Cardiac septum (tissue), 1 donor: Measurements from ENCODE around the gene TTC21B. TPM values are rescaled to one million over a fixed set of nuclear protein-coding genes. Genes with fewer than 3 reads are reported as not detected.
"Not testable (repeated sequence)": the region's sequence is repeated elsewhere in the genome, so short reads cannot be mapped to it uniquely, and the experiment has no call there.

Experiments
- DNase-seq: peaks from one replicate; pipeline ENCODE4 v3.0.0-alpha.2; 2020; ENCODE audit warnings: low spot score
- intact Hi-C: fragments of 100-400 bp; cut with DNase I; formaldehyde crosslinking; loops from one replicate; pipeline ENCODE4 v1.14.0; 2022
- long read RNA-seq: library from polyadenylated mRNA; unstranded; transcript quantifications from one replicate; pipeline ENCODE4 v2.0.0, GENCODE V29; 2021
- total RNA-seq: library from RNA; stranded (reverse); fragmentation: NEBNext Ultra II Directional; extraction: Animal tissue kit (Norgen Biotek cat#: 25700); gene quantifications from one replicate; pipeline ENCODE4 v1.2.1, GENCODE V29; 2021
- donor health status: DM: no; HTN: no; CAD: no.

The TTC21B gene
- total RNA-seq = 12.5 TPM
- long read RNA-seq, full-length matches to known transcripts = 3 of 9 reads
- long read RNA-seq, partial matches to known transcripts = 4 of 9 reads
- long read RNA-seq, other reads (novel, unspliced or antisense) = 2 of 9 reads

- intact Hi-C loops = loop anchor here (2.0 to 5.0 kb wide), 2 partner anchors 175 to 228 kb away; partner anchors contain the start of gene SCN1A
- peak; percentile 97 for DNase-seq
Measured at GRCh38 chr2:165953655-165954606, at the start of gene TTC21B. TSS of gene TTC21B (minus strand) at chr2:165953776. CDS start at chr2:165953705, 71 bp downstream.

DNA sequence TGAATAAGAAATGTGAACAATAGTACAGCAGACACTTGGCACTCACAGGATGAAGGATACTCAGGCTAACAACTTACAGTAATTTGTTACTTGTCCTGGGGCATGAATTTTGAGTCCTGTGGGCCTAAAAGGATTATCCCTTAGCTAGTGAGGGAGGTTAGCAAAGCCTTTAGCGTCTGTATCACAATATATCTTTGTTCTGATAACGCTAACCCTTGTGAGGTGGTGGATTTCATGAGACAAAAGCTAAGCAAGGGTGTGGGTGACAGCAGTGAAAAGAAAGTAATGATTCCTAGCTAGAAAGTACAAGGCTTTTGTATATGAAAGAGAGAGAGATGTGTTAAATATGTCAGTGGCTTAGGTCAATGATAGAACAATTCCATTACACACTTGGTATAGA, 46.8 kb upstream of the TTC21B start:
- intact Hi-C loops = no loop called here
- no peak for DNase-seq

DNA sequence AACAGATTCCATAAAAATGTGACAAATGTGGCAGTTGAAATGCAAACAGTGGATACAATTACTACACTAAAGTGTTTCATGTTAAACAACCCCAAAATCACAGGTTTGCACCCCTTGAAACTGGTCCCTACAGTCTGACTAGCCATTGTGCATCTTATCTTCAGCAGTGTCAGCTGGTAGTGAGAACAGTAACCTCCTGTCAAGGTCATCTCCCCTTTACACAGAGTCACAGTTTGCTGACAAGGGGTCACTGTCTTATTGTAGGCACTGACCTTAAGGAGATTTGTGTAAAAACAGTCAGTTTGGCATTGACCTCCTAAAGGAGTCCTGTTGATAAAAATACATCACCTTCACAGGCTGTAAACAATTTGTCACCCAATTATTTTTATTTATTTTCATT, 37.3 kb upstream of the TTC21B start:
- no peak for DNase-seq
- intact Hi-C loops = no loop called here

DNA sequence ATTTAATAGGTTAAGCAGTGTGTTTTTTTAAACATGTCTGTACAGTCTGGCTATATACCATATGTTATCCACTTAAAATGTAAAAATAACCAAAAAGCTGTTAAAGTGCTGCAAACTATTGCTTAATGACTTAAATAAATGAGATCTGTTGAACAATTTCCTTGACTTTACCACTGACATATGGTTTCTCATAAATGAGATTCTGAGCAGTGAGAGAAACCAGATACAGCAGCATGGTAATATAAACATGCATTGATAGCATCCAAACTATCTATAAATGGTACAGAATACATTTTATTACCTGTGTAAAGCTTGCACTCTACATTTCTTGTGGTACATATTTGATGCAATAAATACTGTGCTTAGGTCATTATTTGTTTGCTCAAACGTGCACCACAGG, 36.3 kb upstream of the TTC21B start:
- DNase-seq = no peak
- intact Hi-C loops = no loop called here

- intact Hi-C loops = no loop called here
- no peak for DNase-seq
Measured at GRCh38 chr2:165985120-165985519, 31.5 kb upstream of the TTC21B start.

DNA sequence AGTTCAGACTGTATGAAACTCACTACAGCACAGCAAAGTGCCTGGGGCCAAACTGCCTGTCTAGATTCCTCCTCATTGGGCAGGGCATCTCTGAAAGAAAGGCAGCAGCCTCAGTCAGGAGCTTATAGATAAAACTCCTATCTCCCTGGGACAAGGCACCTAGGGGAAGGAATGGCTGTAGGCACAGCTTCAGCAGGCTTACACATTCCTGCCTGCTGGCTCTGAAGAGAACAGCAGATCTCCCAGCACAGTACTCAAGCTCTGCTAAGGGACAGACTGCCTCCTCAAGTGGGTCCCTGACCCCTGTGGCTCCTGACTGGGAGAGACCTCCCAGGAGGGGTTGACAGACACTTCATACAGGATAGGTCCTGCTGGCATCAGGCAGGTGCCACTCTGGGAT, 18.6 kb upstream of the TTC21B start:
- DNase-seq, intact Hi-C loops: not testable (repeated sequence)

GRCh38 chr2:165970663-165971062, 17.1 kb upstream of the TTC21B start:
- intact Hi-C loops = no loop called here
- DNase-seq = no peak

DNA sequence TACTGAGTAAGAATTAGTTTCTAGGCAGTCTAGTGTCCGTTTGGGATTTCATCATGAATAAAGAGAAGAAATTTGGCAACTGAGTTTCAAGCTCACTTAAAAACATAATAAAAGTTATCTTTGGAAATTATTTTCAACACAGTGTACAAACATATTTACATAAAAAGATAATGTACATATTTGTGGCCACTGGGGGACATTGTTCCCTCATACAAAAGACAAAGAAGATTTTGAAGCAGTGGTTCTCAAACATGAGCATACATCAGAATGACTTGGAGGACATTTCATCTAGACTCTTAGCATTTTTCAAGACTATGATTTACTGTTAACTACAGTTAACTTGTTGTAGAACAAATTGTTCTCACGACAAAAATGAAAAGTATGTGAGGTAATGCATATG, 15.7 kb upstream of the TTC21B start:
- DNase-seq = no peak
- intact Hi-C loops = no loop called here

DNA sequence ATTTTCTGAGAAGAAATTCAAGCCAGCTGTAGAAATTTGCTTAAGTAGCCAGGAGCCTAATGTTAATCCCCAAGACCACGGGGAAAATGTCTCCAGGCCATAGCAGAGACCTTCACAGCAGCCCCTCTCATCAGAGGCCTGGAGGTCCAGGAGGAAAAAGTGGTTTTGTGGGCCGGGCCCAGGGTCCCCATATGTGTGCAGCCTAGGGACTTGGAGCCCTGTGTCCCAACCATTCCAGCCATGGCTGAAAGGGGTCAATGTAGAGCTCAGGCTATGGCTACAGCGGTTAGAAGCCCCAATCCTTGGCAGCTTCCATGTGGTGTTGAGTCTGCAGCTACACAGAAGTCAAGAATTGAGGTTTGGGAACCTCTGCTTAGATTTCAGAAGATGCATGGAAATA, 14.2 kb upstream of the TTC21B start:
- DNase-seq = no peak
- intact Hi-C loops = no loop called here

- DNase-seq = no peak
- intact Hi-C loops = no loop called here
Measured at GRCh38 chr2:165961818-165962217, 8.2 kb upstream of the TTC21B start.

- intact Hi-C loops = no loop called here
- no peak for DNase-seq
Measured at GRCh38 chr2:165959371-165959770, 5.8 kb upstream of the TTC21B start.

GRCh38 chr2:165958313-165958960, 4.9 kb upstream of the TTC21B start:
- no peak for DNase-seq
- intact Hi-C loops = no loop called here

DNA sequence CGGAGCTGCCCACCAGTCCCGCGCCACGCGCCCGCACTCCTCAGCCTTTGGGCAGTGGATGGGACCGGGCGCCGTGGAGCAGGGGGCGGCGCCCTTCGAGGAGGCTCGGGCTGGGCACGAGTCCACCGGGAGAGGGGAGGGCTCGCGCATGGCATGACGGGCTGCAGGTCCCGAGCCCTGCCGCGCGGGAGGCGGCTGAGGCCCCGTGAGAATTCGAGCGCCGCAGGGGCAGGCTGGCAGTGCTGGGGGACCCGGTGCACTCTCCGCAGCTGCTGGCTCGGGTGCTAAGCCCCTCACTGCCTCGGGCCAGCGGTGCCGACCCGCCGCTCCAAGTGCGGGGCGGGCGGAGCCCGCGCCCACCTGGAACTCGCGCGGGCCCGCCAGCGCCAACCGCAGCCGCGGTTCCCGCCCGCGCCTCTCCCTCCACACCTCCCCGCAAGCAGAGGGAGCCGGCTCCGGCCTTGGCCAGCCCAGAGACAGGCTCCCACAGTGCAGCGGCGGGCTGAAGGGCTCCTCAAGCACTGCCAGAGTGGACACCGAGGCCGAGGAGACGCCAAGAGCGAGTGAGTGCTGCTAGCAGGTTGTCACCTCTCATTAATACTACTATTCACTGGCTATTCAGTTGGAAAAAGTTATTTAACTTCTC, 3.6 kb upstream of the TTC21B start:
- intact Hi-C loops = no loop called here
- no peak for DNase-seq

DNA sequence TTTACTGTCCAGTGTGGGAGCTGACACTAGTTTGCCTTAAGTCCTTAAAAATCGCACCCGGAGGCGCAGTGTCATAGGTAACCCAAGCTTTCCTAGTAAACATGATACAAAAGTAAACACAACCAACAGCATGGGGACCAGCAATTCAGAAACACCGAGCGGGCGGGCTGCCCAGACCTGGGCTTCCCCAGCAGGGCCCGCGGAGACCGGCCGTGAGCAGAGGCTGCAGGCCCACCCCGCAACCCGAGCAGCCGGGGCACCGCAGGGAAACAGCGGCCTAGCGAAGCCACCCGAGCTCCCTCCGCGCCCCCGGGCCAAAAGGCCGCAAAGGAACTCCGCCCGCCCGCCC, 296 bp downstream of the TTC21B start:
- intact Hi-C loops = loop anchor here (5.0 kb wide), 1 partner anchor 229 kb away; no protein-coding TSS in a partner anchor
- no peak for DNase-seq

GRCh38 chr2:165952741-165953211, 800 bp downstream of the TTC21B start:
- intact Hi-C loops = loop anchor here (5.0 kb wide), 1 partner anchor 230 kb away; no protein-coding TSS in a partner anchor
- DNase-seq = no peak

- intact Hi-C loops = loop anchor here (5.0 kb wide), 1 partner anchor 230 kb away; no protein-coding TSS in a partner anchor
- no peak for DNase-seq
Measured at GRCh38 chr2:165952085-165952484, 1.5 kb downstream of the TTC21B start.

GRCh38 chr2:165950438-165950837, 3.1 kb downstream of the TTC21B start:
- intact Hi-C loops = loop anchor here (5.0 kb wide), 1 partner anchor 232 kb away; no protein-coding TSS in a partner anchor
- DNase-seq = no peak

- intact Hi-C loops = no loop called here
Measured at GRCh38 chr2:165941827-165942226, 11.7 kb downstream of the TTC21B start.

GRCh38 chr2:165938237-165938636, 15.3 kb downstream of the TTC21B start:
- no peak for DNase-seq
- intact Hi-C loops = no loop called here

More at GRCh38 chr2:165941827-165942226, 11.7 kb downstream of the TTC21B start:
- no peak for DNase-seq
